NT2/D1 (cell line): ENCODE results near the gene VSIG10L2.

Experiments used
- YY1 ChIP-seq: IDR thresholded peaks from 2 replicates; pipeline ENCODE4 v1.6.1; 2011; ENCODE audit not compliant: insufficient read length, insufficient read depth
- ZNF274 ChIP-seq: IDR thresholded peaks from 2 replicates; pipeline ENCODE4 v1.6.1; 2011; ENCODE audit warnings: mild to moderate bottlenecking, low read depth, low read length

DNA sequence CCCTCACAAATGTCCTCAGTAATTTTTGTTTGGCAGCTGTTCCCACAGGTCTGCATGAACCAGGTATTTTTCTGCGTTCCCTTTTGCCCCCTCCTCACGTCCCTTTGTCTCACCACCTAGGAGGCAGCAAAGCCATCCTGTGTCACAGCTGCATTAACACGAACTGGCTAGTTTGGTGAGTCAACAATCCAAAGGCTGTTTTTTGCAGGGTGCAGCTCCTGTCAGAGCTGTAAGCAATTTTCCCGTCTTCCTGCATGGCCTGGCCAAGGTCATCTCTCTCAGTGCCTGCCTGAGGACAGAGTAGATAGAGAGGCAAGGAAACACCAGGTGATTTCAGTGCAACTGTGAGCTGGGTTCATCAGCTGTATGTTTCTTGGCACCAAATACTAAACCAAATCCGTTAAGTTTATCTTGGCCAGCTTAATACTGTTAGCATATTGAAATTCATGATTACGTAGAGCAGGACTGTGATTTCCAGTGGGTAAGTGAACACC lies 20.6 kb upstream of the VSIG10L2 start:
- no peak for TF ChIP-seq ZNF274
- TF ChIP-seq YY1: no peak
